Neural progenitor cell (in vitro differentiated cells): ENCODE data around the gene POTEF. TPM values are rescaled to one million over a fixed set of nuclear protein-coding genes. Genes with fewer than 3 reads are reported as not detected.
"Not testable (repeated sequence)": the region's sequence is repeated elsewhere in the genome, so short reads cannot be mapped to it uniquely, and the experiment has no call there.

Experiments
- DNase-seq: peaks from one replicate; pipeline ENCODE4 v3.0.0-alpha.2; 2016; ENCODE audit warnings: low spot score
- H2AFZ ChIP-seq: fragments of 200-600 bp; sonication (generic); replicated peaks from 2 replicates; pipeline ENCODE4 v1.6.1; 2016; ENCODE audit warnings: antibody characterized with exemption
- H3F3A ChIP-seq: fragments of 200-600 bp; sonication (generic); 2 replicates; pipeline ENCODE4 v1.6.1; 2016; ENCODE audit warnings: antibody characterized with exemption, low read depth
- H3K27ac ChIP-seq: fragments of 200-600 bp; sonication (generic); 2 replicates; pipeline ENCODE4 v1.5.1; 2016; ENCODE audit warnings: mild to moderate bottlenecking
- H3K27me3 ChIP-seq: fragments of 200-600 bp; sonication (generic); 2 replicates; pipeline ENCODE4 v1.6.1; 2016; ENCODE audit warnings: mild to moderate bottlenecking, moderate library complexity
- H3K36me3 ChIP-seq: fragments of 200-600 bp; sonication (generic); 2 replicates; pipeline ENCODE4 v1.5.1; 2016
- H3K4me1 ChIP-seq: fragments of 200-600 bp; sonication (generic); 2 replicates; pipeline ENCODE4 v1.6.1; 2016; ENCODE audit warnings: mixed run types
- H3K4me2 ChIP-seq: fragments of 200-600 bp; sonication (generic); 2 replicates; pipeline ENCODE4 v1.6.1; 2016
- H3K4me3 ChIP-seq: fragments of 200-600 bp; sonication (generic); 2 replicates; pipeline ENCODE4 v1.5.1; 2016
- H3K79me2 ChIP-seq: fragments of 200-600 bp; sonication (generic); 2 replicates; pipeline ENCODE4 v1.6.1; 2016; ENCODE audit warnings: low read depth
- H3K9ac ChIP-seq: fragments of 200-600 bp; sonication (generic); 2 replicates; pipeline ENCODE4 v1.6.1; 2016
- H3K9me3 ChIP-seq: fragments of 200-600 bp; sonication (generic); 2 replicates; pipeline ENCODE4 v1.5.1; 2016; ENCODE audit warnings: low read depth
- H4K20me1 ChIP-seq: fragments of 200-600 bp; sonication (generic); 2 replicates; pipeline ENCODE4 v1.6.1; 2016; ENCODE audit warnings: low read depth
- H3K27ac Mint-ChIP-seq: 3 replicates; pipeline ENCODE4 v1.8.0; 2021; ENCODE audit warnings: mixed read lengths
- H3K27me3 Mint-ChIP-seq: 2 replicates; pipeline ENCODE4 v1.8.0; 2022; ENCODE audit warnings: low read depth, mild to moderate bottlenecking, inconsistent platforms, moderate library complexity, mixed read lengths; ENCODE audit not compliant: insufficient read depth
- H3K36me3 Mint-ChIP-seq: 3 replicates; pipeline ENCODE4 v1.8.0; 2021; ENCODE audit warnings: mixed read lengths
- H3K4me1 Mint-ChIP-seq: 3 replicates; pipeline ENCODE4 v1.8.0; 2021; ENCODE audit warnings: mixed read lengths
- H3K4me3 Mint-ChIP-seq: 3 replicates; pipeline ENCODE4 v1.8.0; 2021; ENCODE audit warnings: mild to moderate bottlenecking, moderate library complexity, mixed read lengths
- H3K9me3 Mint-ChIP-seq: 3 replicates; pipeline ENCODE4 v1.8.0; 2020; ENCODE audit warnings: mixed read lengths
- total RNA-seq: library from RNA; depleted of rRNA; stranded (reverse); fragments of >200 nt; gene quantifications from 2 replicates; pipeline ENCODE4 v1.2.3, GENCODE V29; 2015; ENCODE audit warnings: low replicate concordance

POTEF gene
- total RNA-seq, 1 donor from 2014 or later, result 15.1 TPM

DNA sequence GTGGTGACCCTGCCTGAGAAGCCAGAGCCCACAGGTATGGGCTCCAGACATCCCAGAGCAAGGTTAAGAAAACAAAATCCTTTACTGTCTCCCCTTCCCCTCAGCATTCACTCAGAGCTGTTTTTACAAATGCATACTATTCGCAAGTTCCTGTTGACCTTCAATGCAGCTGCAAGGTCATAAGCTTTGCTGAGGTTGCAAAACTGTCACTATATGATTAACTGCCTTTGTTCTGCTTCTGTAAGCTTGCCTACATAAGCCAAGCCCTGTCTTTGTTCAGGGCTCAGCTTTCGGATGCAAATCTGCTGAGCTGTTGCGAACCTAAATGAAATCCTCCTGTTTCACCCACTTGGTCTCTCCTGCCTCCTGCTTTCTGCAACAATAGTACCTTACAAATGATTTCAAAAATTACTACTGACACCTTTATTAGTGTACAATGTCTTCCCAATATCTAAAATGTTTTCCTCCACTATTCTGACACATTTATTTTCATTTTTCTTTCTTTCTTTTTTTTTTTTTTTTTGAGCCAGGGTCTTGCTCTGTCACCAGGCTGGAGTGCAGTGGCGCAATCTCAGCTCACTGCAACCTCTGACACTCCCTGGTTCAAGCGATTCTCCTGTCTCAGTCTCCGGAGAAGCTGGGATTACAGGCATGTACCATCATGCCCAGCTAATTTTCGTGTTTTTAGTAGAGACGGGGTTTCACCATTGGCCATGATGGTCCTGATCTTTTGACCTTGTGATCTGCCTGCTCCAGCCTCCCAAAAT lies 26.2 kb downstream of the POTEF start:
- not testable (repeated sequence) for H3K27me3 ChIP-seq, H3K4me2 ChIP-seq, H3K9me3 ChIP-seq, H3K4me3 ChIP-seq, H3K27ac ChIP-seq, H3K4me1 ChIP-seq, H3F3A ChIP-seq, H3K4me1 Mint-ChIP-seq, H3K79me2 ChIP-seq, H3K36me3 Mint-ChIP-seq, H3K4me3 Mint-ChIP-seq, H3K9ac ChIP-seq, H4K20me1 ChIP-seq, H3K27me3 Mint-ChIP-seq, H2AFZ ChIP-seq, H3K9me3 Mint-ChIP-seq, H3K36me3 ChIP-seq
- peak overlapping the region; percentile 42 for H3K27ac Mint-ChIP-seq
- peak; percentile 30 for DNase-seq

DNA sequence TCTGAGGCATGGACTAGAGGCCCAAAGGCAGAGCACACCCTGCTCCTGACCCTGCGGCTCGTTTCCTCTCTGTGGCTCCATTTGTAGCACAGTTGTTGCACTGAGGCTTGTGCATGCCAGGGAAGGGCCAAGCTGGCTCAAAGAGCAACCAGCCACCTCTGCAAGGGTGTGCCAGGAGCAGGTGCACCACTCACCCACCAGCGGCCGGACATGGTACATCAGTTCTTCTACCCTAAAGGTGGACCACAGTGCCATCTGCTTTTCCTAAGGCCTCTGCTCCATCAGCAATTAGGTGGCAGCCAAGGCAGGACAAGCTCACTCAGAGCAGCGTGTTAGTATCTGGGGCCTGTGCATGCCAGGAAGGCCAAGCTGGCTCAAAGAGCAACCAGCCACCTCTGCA lies 66.4 kb downstream of the POTEF start:
- H3K4me3 Mint-ChIP-seq, H3K27ac Mint-ChIP-seq, H3K27me3 ChIP-seq, H3K27me3 Mint-ChIP-seq, H3K27ac ChIP-seq, H3K9ac ChIP-seq, H3K4me1 Mint-ChIP-seq, H3K79me2 ChIP-seq, H3K9me3 ChIP-seq, H2AFZ ChIP-seq, H3K9me3 Mint-ChIP-seq, H3K4me3 ChIP-seq, H3K36me3 Mint-ChIP-seq, H3F3A ChIP-seq, H3K36me3 ChIP-seq, H3K4me2 ChIP-seq, H4K20me1 ChIP-seq, H3K4me1 ChIP-seq, DNase-seq: not testable (repeated sequence)

DNA sequence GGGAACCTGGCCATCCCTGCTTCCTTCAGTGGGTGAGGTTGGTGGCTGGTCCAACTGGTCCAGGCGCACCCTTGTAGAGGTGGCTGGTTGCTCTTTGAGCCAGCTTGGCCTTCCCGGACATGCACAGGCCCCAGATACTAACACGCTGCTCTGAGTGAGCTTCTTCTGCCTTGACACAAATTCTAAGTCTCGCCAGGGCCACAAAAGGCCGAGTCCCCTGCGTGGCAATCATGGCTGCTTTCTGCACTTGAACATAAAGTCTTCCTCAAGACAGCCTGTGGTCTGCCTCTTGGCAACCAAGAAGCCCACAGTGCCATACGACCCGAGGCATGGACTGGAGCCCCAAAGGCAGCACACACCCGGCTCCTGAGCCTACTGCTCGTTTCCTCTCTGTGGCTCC lies 69.0 kb downstream of the POTEF start:
- H3K27me3 ChIP-seq, H3F3A ChIP-seq, H4K20me1 ChIP-seq, H3K4me3 ChIP-seq, H3K9ac ChIP-seq, H3K27ac ChIP-seq, H3K27ac Mint-ChIP-seq, H3K4me1 ChIP-seq, H3K9me3 Mint-ChIP-seq, H3K36me3 ChIP-seq, H3K36me3 Mint-ChIP-seq, H2AFZ ChIP-seq, DNase-seq, H3K79me2 ChIP-seq, H3K4me1 Mint-ChIP-seq, H3K9me3 ChIP-seq, H3K27me3 Mint-ChIP-seq, H3K4me3 Mint-ChIP-seq, H3K4me2 ChIP-seq: not testable (repeated sequence)

DNA sequence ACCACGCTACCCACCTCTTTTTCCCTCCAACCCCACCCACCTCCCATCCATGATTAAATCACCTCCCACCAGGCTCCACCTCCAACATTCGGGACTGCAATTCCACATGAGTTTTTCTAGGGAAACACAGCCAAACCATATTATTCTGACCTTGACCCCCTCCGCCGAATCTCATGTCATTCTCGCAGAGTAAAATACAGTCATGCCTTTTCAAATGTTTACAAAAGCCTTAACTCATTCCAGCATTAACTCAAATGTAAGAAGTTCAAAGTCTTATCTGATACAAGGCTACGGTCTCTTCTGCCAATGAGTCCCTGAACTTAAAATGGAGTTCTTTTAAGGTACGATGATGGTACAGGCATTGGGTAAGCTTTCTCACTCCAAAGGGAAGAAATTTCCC lies 72.7 kb downstream of the POTEF start:
- H4K20me1 ChIP-seq, H3K9me3 Mint-ChIP-seq, H3K27ac Mint-ChIP-seq, H3K27me3 ChIP-seq, H3F3A ChIP-seq, H3K27me3 Mint-ChIP-seq, H3K36me3 Mint-ChIP-seq, H2AFZ ChIP-seq, H3K9ac ChIP-seq, H3K4me1 ChIP-seq, H3K79me2 ChIP-seq, H3K4me3 Mint-ChIP-seq, H3K27ac ChIP-seq, H3K4me3 ChIP-seq, DNase-seq, H3K4me1 Mint-ChIP-seq, H3K9me3 ChIP-seq, H3K4me2 ChIP-seq, H3K36me3 ChIP-seq: not testable (repeated sequence)

DNA sequence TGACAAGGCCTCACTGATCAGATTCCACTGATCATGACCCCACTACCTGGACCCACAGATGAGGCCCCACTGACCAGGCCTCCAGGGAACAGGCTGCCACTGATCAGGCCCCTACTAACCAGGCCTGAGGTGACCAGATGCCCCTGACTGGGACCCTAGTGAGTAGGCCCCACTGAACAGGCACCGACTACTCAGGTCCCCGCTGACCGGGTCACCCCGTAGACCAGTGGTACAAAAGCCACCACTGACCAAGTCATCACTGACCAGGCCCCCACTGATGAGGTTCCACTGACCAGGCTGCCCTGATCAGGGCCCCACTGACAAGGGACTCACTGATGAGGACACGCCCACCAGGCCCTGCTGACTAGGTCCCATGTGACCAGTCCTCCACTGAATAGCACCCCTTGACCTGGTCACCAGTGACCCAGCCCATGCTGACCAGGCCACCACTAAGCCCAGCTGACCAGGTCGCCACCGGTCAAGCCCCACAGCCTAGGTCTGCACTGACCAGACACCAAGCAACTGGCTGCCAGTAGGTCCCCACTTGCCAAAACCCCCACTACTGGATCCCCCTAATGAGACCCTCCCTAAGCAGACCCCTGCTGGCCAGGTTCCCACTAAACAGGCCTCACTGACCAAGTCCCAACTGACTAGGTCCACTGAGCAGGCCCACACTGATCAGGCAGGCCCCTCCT lies 75.7 kb downstream of the POTEF start:
- not testable (repeated sequence) for H3K9ac ChIP-seq, H3K36me3 Mint-ChIP-seq, H3K79me2 ChIP-seq, H3K27me3 ChIP-seq, H3K4me1 ChIP-seq, H3F3A ChIP-seq, H3K4me2 ChIP-seq, H3K9me3 ChIP-seq, H2AFZ ChIP-seq, DNase-seq, H3K4me1 Mint-ChIP-seq, H3K4me3 ChIP-seq, H3K27me3 Mint-ChIP-seq, H3K9me3 Mint-ChIP-seq, H3K36me3 ChIP-seq, H3K27ac ChIP-seq, H3K4me3 Mint-ChIP-seq, H3K27ac Mint-ChIP-seq, H4K20me1 ChIP-seq

DNA sequence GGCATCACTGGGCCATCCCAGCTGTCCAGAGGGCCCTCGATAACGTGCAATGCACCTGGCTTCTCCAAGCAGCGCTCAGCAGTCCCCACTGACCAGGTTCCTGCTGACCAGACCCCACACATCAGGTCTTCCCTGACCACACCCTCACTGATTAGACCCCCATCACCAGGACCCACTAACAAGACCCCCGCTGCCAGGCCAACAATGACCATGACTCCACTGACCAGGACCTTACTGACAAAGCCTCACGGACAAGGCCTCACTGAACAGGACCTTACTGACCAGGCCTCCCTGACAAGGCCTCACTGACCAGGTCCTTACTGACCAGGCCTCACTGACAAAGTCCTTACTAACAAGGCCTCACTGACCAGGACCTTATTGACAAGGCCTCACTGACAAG lies 76.6 kb downstream of the POTEF start:
- not testable (repeated sequence) for H3K27me3 Mint-ChIP-seq, H3K4me3 Mint-ChIP-seq, H3K36me3 Mint-ChIP-seq, H3K4me1 ChIP-seq, H3K4me2 ChIP-seq, H4K20me1 ChIP-seq, H3K27ac ChIP-seq, H2AFZ ChIP-seq, H3K4me3 ChIP-seq, H3K9me3 Mint-ChIP-seq, H3K79me2 ChIP-seq, DNase-seq, H3K27ac Mint-ChIP-seq, H3K9ac ChIP-seq, H3K4me1 Mint-ChIP-seq, H3K9me3 ChIP-seq, H3K36me3 ChIP-seq, H3K27me3 ChIP-seq, H3F3A ChIP-seq

DNA sequence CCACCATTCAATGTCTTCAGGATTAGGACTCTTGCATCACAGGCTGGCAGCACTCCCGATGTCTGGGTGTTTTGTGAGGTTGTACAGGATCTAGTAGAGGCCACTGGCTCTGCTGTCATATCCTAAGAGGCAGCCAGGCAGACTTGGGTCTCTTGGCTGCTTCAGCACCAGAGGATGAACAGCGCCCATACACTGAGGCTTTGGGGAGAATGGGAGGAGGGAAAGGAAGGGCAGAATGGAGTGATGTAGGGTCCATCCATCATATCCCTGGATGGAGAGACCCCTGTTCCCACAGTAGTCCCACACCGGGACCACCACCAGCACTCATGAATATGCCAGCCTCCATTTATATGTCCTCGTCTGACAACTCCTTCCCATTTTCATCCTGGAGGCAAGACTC lies 80.6 kb downstream of the POTEF start:
- not testable (repeated sequence) for H3K27me3 ChIP-seq, H3K27me3 Mint-ChIP-seq, H3K9ac ChIP-seq, H3K4me2 ChIP-seq, H3K9me3 Mint-ChIP-seq, H3K36me3 Mint-ChIP-seq, DNase-seq, H3K4me1 Mint-ChIP-seq, H2AFZ ChIP-seq, H3K36me3 ChIP-seq, H3K79me2 ChIP-seq, H3K4me1 ChIP-seq, H3K27ac ChIP-seq, H4K20me1 ChIP-seq, H3K27ac Mint-ChIP-seq, H3F3A ChIP-seq, H3K4me3 ChIP-seq, H3K4me3 Mint-ChIP-seq, H3K9me3 ChIP-seq

DNA sequence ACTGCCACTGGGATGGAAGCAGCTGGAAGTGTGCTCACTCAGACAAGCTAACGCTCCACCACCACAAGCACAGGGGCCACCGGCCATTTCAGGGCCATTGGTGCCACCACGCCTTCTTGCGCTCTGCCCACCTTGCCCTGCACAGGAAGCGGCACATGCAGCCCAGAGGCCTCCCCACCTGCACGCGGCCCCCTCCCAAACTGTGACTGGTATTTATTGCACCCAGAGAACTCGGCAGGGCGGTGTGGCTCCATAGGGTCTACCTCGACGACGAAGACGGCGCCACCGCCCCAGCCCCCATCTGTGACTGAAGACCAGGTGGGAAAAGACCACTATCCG lies 90.8 kb downstream of the POTEF start:
- not testable (repeated sequence) for H3F3A ChIP-seq, H3K9me3 Mint-ChIP-seq, H3K4me3 ChIP-seq, H3K4me1 Mint-ChIP-seq, H4K20me1 ChIP-seq, DNase-seq, H2AFZ ChIP-seq, H3K27ac Mint-ChIP-seq, H3K27me3 Mint-ChIP-seq, H3K79me2 ChIP-seq, H3K9me3 ChIP-seq, H3K4me1 ChIP-seq, H3K9ac ChIP-seq, H3K27ac ChIP-seq, H3K27me3 ChIP-seq, H3K4me2 ChIP-seq, H3K36me3 ChIP-seq, H3K4me3 Mint-ChIP-seq, H3K36me3 Mint-ChIP-seq
